GM19452 (cell line): ENCODE measurements around the gene PROCA1.
A peak's percentile ranks its signal among the peaks of the same experiment; 100 is the strongest.

Experiments
- ATAC-seq: cut with Tn5 transposase; IDR thresholded peaks from one replicate; pipeline ENCODE4 v1.9.1; 2021; ENCODE audit not compliant: unreplicated experiment

The PROCA1 gene

GRCh38 chr17:28710861-28711722 is 596 bp downstream of the PROCA1 start:
- peak; percentile 83 for ATAC-seq

- ATAC-seq: no peak
Observed at GRCh38 chr17:28707339-28707720, 4.4 kb downstream of the PROCA1 start.

GRCh38 chr17:28706471-28707338 is 5.0 kb downstream of the PROCA1 start:
- ATAC-seq: no peak

GRCh38 chr17:28705728-28706334 is 5.9 kb downstream of the PROCA1 start:
- ATAC-seq: no peak

GRCh38 chr17:28705074-28705659 is 6.5 kb downstream of the PROCA1 start:
- no peak for ATAC-seq

- ATAC-seq: no peak
Observed at GRCh38 chr17:28704219-28704858, 7.3 kb downstream of the PROCA1 start.

GRCh38 chr17:28703552-28704218 is 8.0 kb downstream of the PROCA1 start:
- ATAC-seq: no peak

- ATAC-seq: no peak
Observed at GRCh38 chr17:28702752-28703150, 8.9 kb downstream of the PROCA1 start.

- no peak for ATAC-seq
Observed at GRCh38 chr17:28702026-28702751, 9.5 kb downstream of the PROCA1 start.

GRCh38 chr17:28700830-28701492 is 10.7 kb downstream of the PROCA1 start:
- ATAC-seq: no peak

- no peak for ATAC-seq
Observed at GRCh38 chr17:28700278-28700677, 11.4 kb downstream of the PROCA1 start.

- no peak for ATAC-seq
Observed at GRCh38 chr17:28698253-28698941, 13.3 kb downstream of the PROCA1 start.

GRCh38 chr17:28693869-28694268 is 17.8 kb downstream of the PROCA1 start:
- ATAC-seq: no peak

GRCh38 chr17:28689011-28689410 is 22.7 kb downstream of the PROCA1 start:
- no peak for ATAC-seq

GRCh38 chr17:28688481-28688880 is 23.2 kb downstream of the PROCA1 start:
- no peak for ATAC-seq

GRCh38 chr17:28686296-28686695 is 25.4 kb downstream of the PROCA1 start:
- no peak for ATAC-seq

- ATAC-seq: no peak
Observed at GRCh38 chr17:28685366-28685765, 26.3 kb downstream of the PROCA1 start.

GRCh38 chr17:28684963-28685362 is 26.7 kb downstream of the PROCA1 start:
- ATAC-seq: no peak
